GM12891 (cell line): ENCODE results near the gene NHSL2.

Source experiments
- PAX5 ChIP-seq: IDR thresholded peaks from 2 replicates; pipeline ENCODE4 v1.6.1; 2011; ENCODE audit warnings: low read length, moderate library complexity, mild to moderate bottlenecking; ENCODE audit not compliant: insufficient read depth, severe bottlenecking
- POLR2A ChIP-seq: IDR thresholded peaks from 2 replicates; pipeline ENCODE4 v1.6.1; 2011; ENCODE audit warnings: low read depth, low read length, control low read depth
- POLR2AphosphoS5 ChIP-seq: IDR thresholded peaks from 2 replicates; pipeline ENCODE4 v1.6.1; 2011; ENCODE audit warnings: low read depth, low read length, control low read depth
- SPI1 ChIP-seq: IDR thresholded peaks from 2 replicates; pipeline ENCODE4 v1.6.1; 2011; ENCODE audit warnings: low read depth, low read length, control low read depth
- TAF1 ChIP-seq: IDR thresholded peaks from 2 replicates; pipeline ENCODE4 v1.6.1; 2011; ENCODE audit warnings: low read depth, low read length, control low read depth

GRCh38 chrX:72043636-72044035, 133.0 kb downstream of the NHSL2 start:
- TF ChIP-seq POLR2AphosphoS5 (no peak), POLR2A (no peak), TAF1 (no peak), SPI1 (no peak), PAX5 (no peak)
